Neutrophil (primary cell): Measurements from ENCODE around the gene SPINK1.
"Not testable (repeated sequence)": the region's sequence is repeated elsewhere in the genome, so short reads cannot be mapped to it uniquely, and the experiment has no call there.

Source experiments
- H3K27ac ChIP-seq: fragments of 200-600 bp; sonication (generic); 2 replicates; pipeline ENCODE4 v1.5.1; 2016; ENCODE audit warnings: mild to moderate bottlenecking, moderate library complexity
- H3K27me3 ChIP-seq: fragments of 200-600 bp; sonication (generic); 2 replicates; pipeline ENCODE4 v1.6.0; 2016; ENCODE audit warnings: mild to moderate bottlenecking
- H3K36me3 ChIP-seq: fragments of 200-600 bp; sonication (generic); 2 replicates; pipeline ENCODE4 v1.5.1; 2017
- H3K4me1 ChIP-seq, 2 experiments: fragments of 200-600 bp in 1 of 2; sonication (generic) in 1 of 2; 1 replicate in 1 of 2; 2 replicates in 1 of 2; pipeline versions ENCODE4 v1.5.1 to v1.6.1; 2013 to 2016; ENCODE audit warnings: low read depth in 1 of 2, low read length in 1 of 2, mild to moderate bottlenecking in 1 of 2, moderate library complexity in 1 of 2; ENCODE audit not compliant: control insufficient read depth in 1 of 2, insufficient read depth in 1 of 2
- H3K4me3 ChIP-seq, 2 experiments: fragments of 200-600 bp in 1 of 2; sonication (generic) in 1 of 2; 1 replicate in 1 of 2; 2 replicates in 1 of 2; pipeline ENCODE4 v1.5.1; 2013 to 2016; ENCODE audit warnings: low read depth in 1 of 2, low read length in 1 of 2, mild to moderate bottlenecking in 1 of 2, moderate library complexity in 1 of 2
- H3K9me3 ChIP-seq: fragments of 200-600 bp; sonication (generic); 2 replicates; pipeline ENCODE4 v1.5.1; 2016
- CTCF ChIP-seq: fragments of 200-600 bp; sonication (generic); IDR thresholded peaks from 2 replicates; pipeline ENCODE4 v1.5.1; 2016; ENCODE audit warnings: antibody characterized with exemption

SPINK1 gene

GRCh38 chr5:147836439-147836838, 5.0 kb upstream of the SPINK1 start:
- H3K36me3 ChIP-seq: no peaks in the 10 kb centered on the region
- H3K4me3 ChIP-seq: no peak overlapping the region
- H3K27me3 ChIP-seq: no peaks in the 10 kb centered on the region
- TF ChIP-seq CTCF: no peak
- H3K4me1 ChIP-seq: no peaks in the 10 kb centered on the region
- H3K27ac ChIP-seq: no peak overlapping the region
- no peaks in the 10 kb centered on the region for H3K9me3 ChIP-seq

- H3K27me3 ChIP-seq: no peaks in the 10 kb centered on the region
- no peak for TF ChIP-seq CTCF
Observed at GRCh38 chr5:147835386-147835798, 3.9 kb upstream of the SPINK1 start.

GRCh38 chr5:147832541-147832940, 1.1 kb upstream of the SPINK1 start:
- Histone ChIP-seq H3K4me3 (no peak overlapping the region), H3K27ac (no peak overlapping the region), H3K4me1 (no peaks in the 10 kb centered on the region), H3K9me3 (no peaks in the 10 kb centered on the region), H3K27me3 (no peaks in the 10 kb centered on the region), H3K36me3 (no peaks in the 10 kb centered on the region)
- TF ChIP-seq CTCF: no peak

More at GRCh38 chr5:147835386-147835798, 3.9 kb upstream of the SPINK1 start:
- Histone ChIP-seq H3K4me1 (no peaks in the 10 kb centered on the region), H3K4me3 (no peak overlapping the region), H3K9me3 (no peaks in the 10 kb centered on the region), H3K36me3 (no peaks in the 10 kb centered on the region), H3K27ac (no peak overlapping the region)

- TF ChIP-seq CTCF: no peak
- H3K36me3 ChIP-seq: no peaks in the 10 kb centered on the region
Observed at GRCh38 chr5:147830035-147830434, 1.4 kb downstream of the SPINK1 start.

GRCh38 chr5:147827017-147827416, 4.5 kb downstream of the SPINK1 start:
- H3K4me3 ChIP-seq, H3K27ac ChIP-seq, H3K4me1 ChIP-seq, H3K36me3 ChIP-seq, H3K9me3 ChIP-seq, H3K27me3 ChIP-seq: not testable (repeated sequence)

More at GRCh38 chr5:147830035-147830434, 1.4 kb downstream of the SPINK1 start:
- H3K4me3 ChIP-seq: no peak overlapping the region
- H3K4me1 ChIP-seq: no peaks in the 10 kb centered on the region
- no peak overlapping the region for H3K27ac ChIP-seq
- no peaks in the 10 kb centered on the region for H3K9me3 ChIP-seq
- H3K27me3 ChIP-seq: no peaks in the 10 kb centered on the region

GRCh38 chr5:147826361-147826760, 5.1 kb downstream of the SPINK1 start:
- Histone ChIP-seq H3K36me3 (no peaks in the 10 kb centered on the region), H3K4me3 (no peak overlapping the region), H3K27me3 (no peaks in the 10 kb centered on the region), H3K27ac (no peak overlapping the region), H3K9me3 (no peaks in the 10 kb centered on the region), H3K4me1 (no peaks in the 10 kb centered on the region)
- TF ChIP-seq CTCF: no peak
